Amniotic epithelial cell (primary cell): ENCODE data around the gene ZNRF3.
"Not testable (repeated sequence)": the region's sequence is repeated elsewhere in the genome, so short reads cannot be mapped to it uniquely, and the experiment has no call there.

Source experiments
- DNase-seq: peaks from one replicate; pipeline ENCODE4 v3.0.0-alpha.2; 2010; ENCODE audit warnings: low read depth

Gene ZNRF3

GRCh38 chr22:29039148-29039547 lies 155.8 kb downstream of the ZNRF3 start:
- DNase-seq = no peak

- not testable (repeated sequence) for DNase-seq
Observed at GRCh38 chr22:29039684-29040083, 156.3 kb downstream of the ZNRF3 start.

- DNase-seq = peak; percentile 91
Observed at GRCh38 chr22:29040385-29041275, 157.3 kb downstream of the ZNRF3 start.

- DNase-seq = peak; percentile 76
Observed at GRCh38 chr22:29041408-29041807, 158.0 kb downstream of the ZNRF3 start.

GRCh38 chr22:29043906-29044575 lies 160.7 kb downstream of the ZNRF3 start:
- peak; percentile 73 for DNase-seq

GRCh38 chr22:29044657-29045176 lies 161.3 kb downstream of the ZNRF3 start:
- peak; percentile 90 for DNase-seq

- no peak for DNase-seq
Observed at GRCh38 chr22:29048822-29049654, 165.7 kb downstream of the ZNRF3 start.

- DNase-seq = no peak
Observed at GRCh38 chr22:29049655-29050263, 166.4 kb downstream of the ZNRF3 start.

- DNase-seq = no peak
Observed at GRCh38 chr22:29050457-29050856, 167.1 kb downstream of the ZNRF3 start.

GRCh38 chr22:29053048-29053702 lies 169.8 kb downstream of the ZNRF3 start:
- no peak for DNase-seq

GRCh38 chr22:29054251-29054767 lies 170.9 kb downstream of the ZNRF3 start:
- DNase-seq = no peak

- DNase-seq = no peak
Observed at GRCh38 chr22:29055192-29055830, 171.9 kb downstream of the ZNRF3 start.

- no peak for DNase-seq
Observed at GRCh38 chr22:29056472-29056871, 173.1 kb downstream of the ZNRF3 start.

GRCh38 chr22:29060251-29060869 lies 177.0 kb downstream of the ZNRF3 start:
- no peak for DNase-seq

GRCh38 chr22:29060931-29061330 lies 177.6 kb downstream of the ZNRF3 start:
- no peak for DNase-seq

- DNase-seq = no peak
Observed at GRCh38 chr22:29061773-29062172, 178.4 kb downstream of the ZNRF3 start, which contains the start of gene C22orf31. Gene C22orf31, minus strand, starts transcription at chr22:29061831. Its CDS starts 39 bp downstream, at chr22:29061792.

GRCh38 chr22:29062286-29062821 lies 179.0 kb downstream of the ZNRF3 start:
- DNase-seq = peak; percentile 55

GRCh38 chr22:29065468-29066190 lies 182.3 kb downstream of the ZNRF3 start:
- no peak for DNase-seq

GRCh38 chr22:29069463-29069862 lies 186.1 kb downstream of the ZNRF3 start:
- DNase-seq = no peak
